GM10266 (cell line): ENCODE data around the gene PIK3R6.

ENCODE experiments used
- DNase-seq: peaks from one replicate; pipeline ENCODE4 v3.0.0; 2012; ENCODE audit errors: extremely low spot score
- CTCF ChIP-seq: IDR thresholded peaks from 2 replicates; pipeline ENCODE4 v1.5.1; 2012; ENCODE audit warnings: mild to moderate bottlenecking, low read depth; ENCODE audit not compliant: control insufficient read depth, insufficient read depth; ENCODE audit errors: missing control alignments

Gene PIK3R6

GRCh38 chr17:8797621-8798175, 69.8 kb downstream of the PIK3R6 start:
- TF ChIP-seq CTCF = no peak
- DNase-seq = peak; percentile 6

- no peak for TF ChIP-seq CTCF
- DNase-seq = no peak
Measured at GRCh38 chr17:8794636-8795035, 72.8 kb downstream of the PIK3R6 start.

GRCh38 chr17:8793649-8794048, 73.8 kb downstream of the PIK3R6 start:
- no peak for DNase-seq
- no peak for TF ChIP-seq CTCF

GRCh38 chr17:8792646-8793045, 74.8 kb downstream of the PIK3R6 start:
- TF ChIP-seq CTCF = no peak
- no peak for DNase-seq

GRCh38 chr17:8791910-8792270, 75.6 kb downstream of the PIK3R6 start:
- no peak for TF ChIP-seq CTCF
- DNase-seq = no peak

GRCh38 chr17:8791248-8791909, 76.1 kb downstream of the PIK3R6 start:
- TF ChIP-seq CTCF = no peak
- DNase-seq = no peak

GRCh38 chr17:8789743-8790142, 77.7 kb downstream of the PIK3R6 start:
- no peak for DNase-seq
- no peak for TF ChIP-seq CTCF
